Hepatocyte (in vitro differentiated cells): ENCODE results near the gene DTX1.

Experiments
- CTCF ChIP-seq: fragments of 200-600 bp; sonication (generic); IDR thresholded peaks from 2 replicates; pipeline ENCODE4 v1.5.1; 2016; ENCODE audit warnings: antibody characterized with exemption, mild to moderate bottlenecking; ENCODE audit not compliant: poor library complexity
- EZH2 ChIP-seq: fragments of 200-600 bp; sonication (generic); IDR thresholded peaks from 2 replicates; pipeline ENCODE4 v1.6.1; 2016; ENCODE audit warnings: antibody characterized with exemption, mild to moderate bottlenecking, borderline replicate concordance
- EZH2phosphoT487 ChIP-seq: fragments of 200-600 bp; sonication (generic); IDR thresholded peaks from one replicate; pipeline ENCODE4 v1.6.1; 2018; ENCODE audit warnings: antibody characterized with exemption, mild to moderate bottlenecking, low read depth, moderate library complexity; ENCODE audit not compliant: unreplicated experiment, severe bottlenecking

GRCh38 chr12:113111247-113111646 is 54.7 kb downstream of the DTX1 start:
- no peak for TF ChIP-seq CTCF
- TF ChIP-seq EZH2, result no peak
- no peak for TF ChIP-seq EZH2phosphoT487
